Liver (tissue), 9 donors: ENCODE measurements around the gene AAK1. TPM values are rescaled to one million over a fixed set of nuclear protein-coding genes. Genes with fewer than 3 reads are reported as not detected.

Experiments
- DNase-seq: peaks from one replicate; pipeline ENCODE4 v3.0.0-alpha.2; 2017; ENCODE audit warnings: low spot score
- H3K27ac ChIP-seq, 2 donors: one replicate each; pipeline ENCODE4 v1.7.0; 2013; ENCODE audit warnings: inconsistent platforms in 2 of 2, low read length in 2 of 2, control low read depth in 1 of 2, low read depth in 1 of 2, mild to moderate bottlenecking in 1 of 2
- H3K27me3 ChIP-seq, 4 donors: one replicate each; pipeline versions ENCODE4 v1.6.1 to v1.7.0; 2013; ENCODE audit warnings: low read length in 3 of 4, inconsistent platforms in 1 of 4, mild to moderate bottlenecking in 1 of 4, moderate library complexity in 1 of 4; ENCODE audit not compliant: control insufficient read depth in 4 of 4, insufficient read depth in 4 of 4
- H3K36me3 ChIP-seq, 4 donors: one replicate each; pipeline versions ENCODE4 v1.6.1 to v1.7.0; 2013; ENCODE audit warnings: low read length in 3 of 4, mild to moderate bottlenecking in 3 of 4, low read depth in 1 of 4, moderate library complexity in 1 of 4; ENCODE audit not compliant: control insufficient read depth in 4 of 4, insufficient read depth in 3 of 4
- H3K4me1 ChIP-seq, 4 donors: one replicate each; pipeline versions ENCODE4 v1.6.1 to v1.7.0; 2013; ENCODE audit warnings: low read length in 3 of 4, mild to moderate bottlenecking in 3 of 4, moderate library complexity in 1 of 4; ENCODE audit not compliant: control insufficient read depth in 4 of 4, insufficient read depth in 4 of 4
- H3K4me3 ChIP-seq, 3 donors: one replicate each; pipeline versions ENCODE4 v1.6.1 to v1.7.0; 2013; ENCODE audit warnings: low read length in 3 of 3, control low read depth in 1 of 3, low read depth in 1 of 3, mild to moderate bottlenecking in 1 of 3
- H3K9ac ChIP-seq, 2 donors: one replicate each; pipeline ENCODE4 v1.7.0; 2013; ENCODE audit warnings: low read length in 2 of 2, mild to moderate bottlenecking in 2 of 2, moderate library complexity in 2 of 2, control low read depth in 1 of 2, low read depth in 1 of 2
- H3K9me3 ChIP-seq, 4 donors: one replicate each; pipeline versions ENCODE4 v1.6.1 to v1.7.0; 2013; ENCODE audit warnings: low read length in 3 of 4; ENCODE audit not compliant: control insufficient read depth in 4 of 4
- ATF3 ChIP-seq: IDR thresholded peaks from 2 replicates; pipeline ENCODE4 v1.6.1; 2016; ENCODE audit warnings: antibody characterized with exemption
- CTCF ChIP-seq: fragments of 150-350 bp; IDR thresholded peaks from 2 replicates; pipeline ENCODE4 v1.5.1; 2017; ENCODE audit warnings: improper control_type of control experiment, low read depth, low read length; ENCODE audit not compliant: missing input control
- EGR1 ChIP-seq, 2 donors: IDR thresholded peaks; 2 replicates each; pipeline ENCODE4 v1.6.1; 2016 to 2018; ENCODE audit warnings: antibody characterized with exemption in 2 of 2, low read depth in 2 of 2
- FOXA1 ChIP-seq: IDR thresholded peaks from 2 replicates; pipeline ENCODE4 v1.6.1; 2016; ENCODE audit warnings: antibody characterized with exemption
- FOXA2 ChIP-seq: IDR thresholded peaks from 2 replicates; pipeline ENCODE4 v1.6.1; 2016; ENCODE audit warnings: antibody characterized with exemption
- GABPA ChIP-seq, 2 donors: IDR thresholded peaks in 1 of 2; conservative IDR thresholded peaks in 1 of 2; 2 replicates each; pipeline ENCODE4 v1.6.1; 2016; ENCODE audit warnings: antibody characterized with exemption in 2 of 2, mild to moderate bottlenecking in 1 of 2, moderate library complexity in 1 of 2
- HNF4A ChIP-seq, 2 donors: conservative IDR thresholded peaks; 2 replicates each; pipeline ENCODE4 v1.6.1; 2016; ENCODE audit warnings: antibody characterized with exemption in 2 of 2, mild to moderate bottlenecking in 2 of 2
- HNF4G ChIP-seq: IDR thresholded peaks from 2 replicates; pipeline ENCODE4 v1.6.1; 2016; ENCODE audit warnings: antibody characterized with exemption
- JUND ChIP-seq, 2 donors: IDR thresholded peaks; 2 replicates each; pipeline ENCODE4 v1.6.1; 2016; ENCODE audit warnings: antibody characterized with exemption in 2 of 2
- MAX ChIP-seq: IDR thresholded peaks from 2 replicates; pipeline ENCODE4 v1.6.1; 2016; ENCODE audit warnings: antibody characterized with exemption
- RAD21 ChIP-seq, 2 donors: IDR thresholded peaks; 2 replicates each; pipeline ENCODE4 v1.6.1; 2016; ENCODE audit warnings: antibody characterized with exemption in 2 of 2, mild to moderate bottlenecking in 2 of 2
- REST ChIP-seq: IDR thresholded peaks from 2 replicates; pipeline ENCODE4 v1.6.1; 2016; ENCODE audit warnings: antibody characterized with exemption, mild to moderate bottlenecking
- RXRA ChIP-seq, 2 donors: IDR thresholded peaks; 2 replicates each; pipeline ENCODE4 v1.6.1; 2017 to 2018; ENCODE audit warnings: antibody characterized with exemption in 2 of 2, mild to moderate bottlenecking in 1 of 2
- SP1 ChIP-seq: IDR thresholded peaks from 2 replicates; pipeline ENCODE4 v1.6.1; 2018; ENCODE audit warnings: antibody characterized with exemption, mild to moderate bottlenecking
- TAF1 ChIP-seq: conservative IDR thresholded peaks from 2 replicates; pipeline ENCODE4 v1.6.1; 2016; ENCODE audit warnings: antibody characterized with exemption, mild to moderate bottlenecking
- YY1 ChIP-seq: IDR thresholded peaks from 2 replicates; pipeline ENCODE4 v1.6.1; 2016; ENCODE audit warnings: antibody characterized with exemption, mild to moderate bottlenecking
- ZBTB33 ChIP-seq: IDR thresholded peaks from 2 replicates; pipeline ENCODE4 v1.6.1; 2016; ENCODE audit warnings: antibody characterized with exemption
- WGBS: extraction: QIAGEN DNeasy Blood & Tissue Kit; methylation state at CpG from one replicate; pipeline ENCODE4 v1.1.7; 2013; 5-methylcytosine and 5-hydroxymethylcytosine counted together
- polyA plus RNA-seq, 2 donors: library from polyadenylated mRNA; stranded (reverse) in 1 of 2; unstranded in 1 of 2; fragments of 200-250 nt in 1 of 2; fragments of >200 nt in 1 of 2; fragmentation: Nextera tagmentation in 1 of 2; extraction: Ambion mirVana in 1 of 2; gene quantifications; one replicate each; pipeline versions ENCODE4 v1.2.1 to v1.2.3, GENCODE V29; 2013 to 2015
- total RNA-seq, 2 donors: library from RNA; depleted of rRNA; stranded (reverse); fragments of >200 nt; gene quantifications; one replicate each; pipeline ENCODE4 v1.2.3, GENCODE V29; 2014
- donor health status: healthy.
- donor health status: healthy.
- donor health status: healthy.
- donor health status: healthy.
- donor health status: healthy.

Gene AAK1
- total and polyA plus RNA-seq, 4 donors: 3.9 to 14.3 (median 11.3) TPM

- H3K4me1 ChIP-seq: peaks cover 0 to 5% (median 3%) of the 10 kb centered on the region in 4 donors
- no peaks in the 10 kb centered on the region for H3K27me3 ChIP-seq
- no peak overlapping the region for H3K27ac ChIP-seq
- DNase-seq: no peak
- 96% methylated on average over 3 of the region's 3 CpGs for WGBS
- no peak for TF ChIP-seq FOXA2
- no peak for TF ChIP-seq RXRA (IDR thresholded peaks at IDR 0.05)
- no peak for TF ChIP-seq YY1
- no peaks in the 10 kb centered on the region for H3K9me3 ChIP-seq
- H3K36me3 ChIP-seq: no peaks in the 10 kb centered on the region
- no peak overlapping the region for H3K9ac ChIP-seq
- H3K4me3 ChIP-seq: no peak overlapping the region
Measured at GRCh38 chr2:69621440-69621839, 22.1 kb downstream of the AAK1 start.

GRCh38 chr2:69620870-69621269 is 22.7 kb downstream of the AAK1 start:
- H3K4me3 ChIP-seq: no peak overlapping the region
- H3K9me3 ChIP-seq: no peaks in the 10 kb centered on the region
- no peak overlapping the region for H3K9ac ChIP-seq
- H3K27me3 ChIP-seq: no peaks in the 10 kb centered on the region
- peaks cover 0 to 5% (median 4%) of the 10 kb centered on the region in 4 donors for H3K4me1 ChIP-seq
- H3K27ac ChIP-seq: no peak overlapping the region
- no peaks in the 10 kb centered on the region for H3K36me3 ChIP-seq
- no peak for DNase-seq
- 95% methylated on average over 7 of the region's 7 CpGs for WGBS
- TF ChIP-seq RXRA (IDR thresholded peaks at IDR 0.05) (no peak), HNF4A (conservative IDR thresholded peaks at IDR 0.05) (no peak), REST (no peak), FOXA1 (no peak), MAX (no peak), CTCF (no peak), SP1 (no peak), FOXA2 (no peak), GABPA (IDR thresholded peaks at IDR 0.05 in 1 of 2, conservative IDR thresholded peaks at IDR 0.05 in 1 of 2) (no peak), RAD21 (IDR thresholded peaks at IDR 0.05) (no peak), ATF3 (no peak), JUND (IDR thresholded peaks at IDR 0.05) (no peak), EGR1 (IDR thresholded peaks at IDR 0.05; ENCODE audit: low read depth in 2 of 2) (no peak), ZBTB33 (no peak), TAF1 (no peak), HNF4G (no peak)
